NCI-H82 (cell line): ENCODE results near the gene LSS.

Experiments
- DNase-seq: peaks from one replicate; lab custom pipeline; 2025; lab: John Stamatoyannopoulos, UW

Gene LSS

DNA sequence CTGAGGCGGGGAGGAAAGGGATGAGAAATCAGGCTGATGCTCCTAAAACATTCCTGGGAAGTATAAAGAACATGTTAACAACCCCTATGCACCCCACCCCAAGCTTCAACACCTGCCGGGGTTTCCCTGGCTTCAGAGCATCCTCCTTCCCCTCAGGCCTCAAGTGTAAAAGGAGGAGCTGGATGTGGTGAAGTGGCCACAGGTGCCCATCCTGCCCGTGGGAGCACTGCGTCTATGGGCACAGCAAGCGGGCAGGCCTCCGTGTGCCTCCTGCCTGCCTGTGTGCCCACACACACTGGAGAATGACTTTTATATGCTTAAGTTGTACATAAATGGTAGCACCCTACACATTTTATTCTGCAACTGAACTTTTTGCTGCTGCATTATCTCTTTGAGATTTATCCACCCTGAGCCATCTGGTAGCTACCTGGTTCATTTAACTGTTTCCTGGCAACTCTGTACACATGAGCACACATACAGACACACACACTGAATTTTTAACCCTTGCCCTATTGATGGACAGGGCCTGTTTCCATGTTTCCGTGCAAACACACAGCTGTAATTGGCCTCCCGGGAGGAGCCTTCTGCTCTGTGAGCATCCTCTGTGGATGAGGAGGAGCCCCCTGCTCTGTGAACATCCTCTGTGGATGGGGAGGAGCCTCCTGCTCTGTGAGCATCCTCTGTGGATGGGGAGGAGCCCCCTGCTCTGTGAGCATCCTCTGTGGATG lies 59.8 kb downstream of the LSS start:
- no peak for DNase-seq

DNA sequence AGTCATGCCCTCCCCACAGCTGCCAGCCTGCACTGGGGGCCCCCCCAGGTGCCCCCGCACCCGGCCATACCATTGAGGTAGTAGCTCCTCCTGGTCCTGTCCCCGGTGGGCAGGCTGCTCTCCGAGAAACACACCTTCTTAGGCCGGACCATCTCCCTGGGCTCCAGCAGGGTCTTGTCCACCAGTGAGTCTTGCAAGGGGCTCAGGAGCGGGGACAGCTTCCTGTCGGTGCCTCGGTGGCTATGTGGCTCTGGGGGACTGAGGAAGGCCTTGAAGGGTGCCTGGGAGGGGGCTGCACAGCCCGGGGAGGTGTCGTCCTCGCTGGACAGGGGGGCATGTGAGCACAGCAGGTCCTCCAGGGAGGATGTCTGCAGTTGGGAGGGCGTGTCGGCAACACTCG lies 60.3 kb downstream of the LSS start:
- DNase-seq, result no peak

DNA sequence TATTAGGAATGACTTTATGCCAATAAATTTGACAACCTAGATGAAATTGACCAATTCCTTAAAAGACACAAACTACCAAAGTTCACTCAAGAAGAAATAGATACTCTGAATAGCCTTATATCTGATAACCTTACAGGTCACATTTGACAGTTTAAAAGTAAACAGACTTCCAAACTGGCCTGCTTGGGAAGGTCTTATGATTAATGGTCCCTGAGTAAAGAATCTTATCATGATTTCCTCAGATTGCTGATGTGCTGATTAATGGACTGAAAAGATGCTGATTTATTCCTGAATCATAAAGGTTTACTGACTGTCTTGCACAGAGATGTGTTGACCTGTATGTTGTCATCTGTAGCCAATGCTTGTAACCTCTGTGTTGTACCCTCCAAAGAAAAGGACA lies 63.5 kb downstream of the LSS start:
- no peak for DNase-seq

DNA sequence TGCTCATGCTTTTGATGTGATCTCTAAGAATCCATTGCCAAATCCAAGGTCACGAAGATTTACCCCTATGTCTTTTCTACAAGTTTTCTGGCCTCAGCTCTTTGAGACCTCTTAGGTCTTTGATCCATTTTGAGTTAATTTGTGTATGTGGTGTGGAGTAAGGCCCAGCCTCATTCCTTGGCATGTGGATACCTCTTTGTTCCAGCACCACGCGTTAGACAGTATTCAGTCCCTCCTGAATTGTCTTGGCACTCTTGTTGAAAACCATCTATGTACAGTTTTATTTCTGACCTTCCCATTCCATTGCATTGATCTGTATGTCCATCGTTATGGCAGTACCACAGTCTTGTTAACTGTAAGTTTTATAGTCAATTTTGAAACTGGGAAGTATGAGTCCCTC lies 65.2 kb downstream of the LSS start:
- no peak for DNase-seq

DNA sequence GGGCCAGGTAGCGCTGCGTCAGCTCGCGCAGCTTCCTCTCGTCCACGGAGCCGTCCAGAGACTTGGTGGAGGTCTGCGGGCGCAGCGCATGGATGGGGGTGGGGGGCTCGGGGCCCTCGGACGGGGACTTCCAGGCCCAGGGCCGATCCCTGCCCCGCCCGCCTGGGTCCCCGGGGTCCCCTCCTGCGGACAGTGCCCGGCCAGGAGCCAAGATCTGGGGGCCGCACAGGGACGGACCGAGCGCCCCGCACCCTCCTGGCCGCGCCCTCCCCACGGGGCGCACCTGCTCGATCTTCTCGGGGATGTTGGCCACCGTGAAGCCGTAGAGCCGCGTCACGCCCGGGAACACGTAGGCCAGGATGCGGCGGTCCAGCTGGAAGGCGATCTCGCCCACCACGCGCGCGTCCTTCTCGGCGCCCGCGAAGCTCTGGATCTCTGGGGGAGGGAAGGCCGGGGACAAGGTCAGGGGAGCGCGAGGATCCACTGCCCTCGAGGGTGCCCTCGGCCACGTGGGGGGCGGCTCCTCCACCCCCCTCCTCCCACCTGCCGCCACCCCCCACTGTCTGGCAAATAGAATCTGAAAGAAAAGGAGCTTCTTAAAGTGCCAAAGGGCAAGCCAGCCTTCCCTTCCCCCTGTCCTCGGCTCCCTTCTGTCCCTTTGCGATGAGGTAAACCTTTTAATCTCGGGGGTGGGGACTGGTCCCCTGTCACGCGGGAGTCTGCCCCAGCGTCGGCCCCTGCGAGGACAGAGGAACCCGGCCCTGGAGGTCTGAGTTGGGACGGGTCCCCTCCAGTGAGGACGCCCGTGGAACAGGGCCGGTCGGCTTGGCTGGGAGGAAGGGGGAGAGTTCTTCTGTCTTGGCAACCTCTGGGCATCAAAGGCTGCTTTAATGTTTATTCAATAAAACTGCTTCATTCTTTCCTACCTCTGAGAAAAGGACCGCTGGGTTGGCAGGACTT lies 66.7 kb downstream of the LSS start:
- DNase-seq, result no peak

DNA sequence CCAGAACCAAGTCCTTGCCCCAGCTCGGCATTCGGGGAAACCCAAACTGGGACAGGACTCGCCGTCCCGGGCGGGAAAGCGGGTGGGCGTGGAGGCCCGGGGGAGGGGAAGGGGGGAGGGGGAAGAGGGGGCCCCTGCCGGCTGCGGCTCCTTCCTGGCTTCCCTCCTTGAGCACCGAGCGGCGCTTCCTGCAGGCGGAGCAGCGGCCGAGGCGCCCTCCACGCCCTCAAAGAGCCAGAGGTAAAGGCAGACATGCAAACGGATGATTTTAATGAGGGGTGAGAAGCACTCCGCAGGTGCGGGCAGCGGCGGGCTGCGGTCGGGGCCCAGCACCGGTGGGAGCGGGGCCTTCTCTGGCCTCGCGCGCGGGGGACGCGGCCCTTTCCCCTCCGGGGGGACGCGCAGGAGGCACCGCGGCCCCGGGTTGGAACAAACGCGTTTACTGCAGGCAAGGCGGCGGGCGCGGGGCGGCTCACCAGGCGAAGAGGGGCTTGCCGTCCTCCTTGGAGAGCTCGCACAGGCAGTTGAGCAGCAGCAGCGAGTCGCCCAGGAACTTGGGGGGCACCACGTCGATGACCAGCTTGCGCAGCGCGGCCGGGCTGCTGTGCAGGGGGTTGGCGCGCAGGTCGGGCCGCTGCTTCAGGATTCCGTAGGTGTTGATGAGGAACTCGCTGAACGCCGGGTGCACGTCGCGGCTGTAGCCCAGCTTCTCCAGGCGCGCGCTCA lies 67.5 kb downstream of the LSS start:
- no peak for DNase-seq

DNA sequence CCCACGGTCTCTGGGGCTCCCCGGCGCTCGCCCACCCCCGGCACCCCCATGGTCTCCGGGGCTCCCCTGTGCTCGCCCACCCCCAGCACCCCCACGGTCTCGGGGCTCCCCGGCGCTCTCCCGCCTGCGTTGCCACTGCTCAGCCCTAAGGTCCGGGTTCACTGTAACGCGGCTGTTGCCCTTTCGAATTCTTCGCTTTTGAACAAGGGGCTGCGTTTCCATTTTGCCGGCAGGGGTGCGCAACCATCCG lies 68.0 kb downstream of the LSS start:
- no peak for DNase-seq

DNA sequence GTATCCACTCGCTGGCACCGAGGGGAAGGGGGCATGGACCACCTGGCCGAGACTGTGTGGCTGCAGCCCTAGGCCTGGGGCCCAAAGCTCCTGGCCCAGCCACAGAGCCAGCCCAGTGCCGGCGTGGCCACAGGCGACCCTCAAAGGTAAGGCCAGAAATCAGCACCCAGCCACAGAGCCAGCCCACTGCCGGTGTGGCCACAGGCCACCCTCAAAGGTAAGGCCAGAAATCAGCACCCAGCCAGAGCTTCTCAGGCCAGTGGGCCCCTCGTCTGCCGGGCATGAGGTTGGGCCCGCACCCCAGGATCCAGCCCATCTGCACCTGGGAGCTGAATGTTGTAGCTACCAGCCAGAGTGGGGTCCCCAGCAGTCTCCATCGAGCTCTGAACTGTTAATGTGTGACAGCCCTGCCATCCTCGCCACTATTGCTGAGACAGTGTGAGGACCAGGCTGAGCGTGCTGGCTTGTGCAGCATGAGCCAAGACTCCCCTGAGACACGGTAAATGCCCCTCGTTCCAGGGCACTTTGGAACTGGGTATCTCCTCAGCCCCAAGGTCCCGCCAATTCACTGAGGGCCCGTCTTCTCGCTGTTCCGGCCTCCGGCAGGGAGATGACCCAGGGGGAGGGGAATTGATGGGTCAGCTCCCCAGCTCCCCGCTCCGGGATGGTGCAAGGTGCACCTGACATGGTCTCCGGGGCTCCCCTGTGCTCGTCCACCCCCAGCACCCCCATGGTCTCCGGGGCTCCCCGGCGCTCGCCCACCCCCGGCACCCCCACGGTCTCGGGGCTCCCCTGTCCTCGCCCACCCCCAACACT lies 68.5 kb downstream of the LSS start:
- DNase-seq, result no peak

DNA sequence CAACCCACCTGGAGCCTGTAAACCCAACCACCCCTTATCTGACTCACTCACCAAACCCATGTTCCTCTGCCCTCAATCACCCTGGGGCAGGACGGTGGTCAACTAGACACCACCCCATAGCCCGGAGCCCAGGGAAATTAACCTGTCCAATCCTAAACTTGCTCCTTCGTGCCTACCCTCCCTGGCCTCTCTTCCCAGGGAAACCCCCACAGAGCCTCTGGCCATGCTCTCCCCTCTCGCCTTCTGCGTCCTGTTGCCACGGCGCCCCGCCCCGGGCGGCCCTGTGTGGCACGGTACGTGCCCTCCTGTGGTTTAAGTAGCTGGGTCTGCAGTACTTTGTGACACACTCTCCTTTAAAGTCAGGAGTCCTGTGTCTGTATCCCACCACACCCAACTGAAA lies 69.2 kb downstream of the LSS start:
- no peak for DNase-seq

DNA sequence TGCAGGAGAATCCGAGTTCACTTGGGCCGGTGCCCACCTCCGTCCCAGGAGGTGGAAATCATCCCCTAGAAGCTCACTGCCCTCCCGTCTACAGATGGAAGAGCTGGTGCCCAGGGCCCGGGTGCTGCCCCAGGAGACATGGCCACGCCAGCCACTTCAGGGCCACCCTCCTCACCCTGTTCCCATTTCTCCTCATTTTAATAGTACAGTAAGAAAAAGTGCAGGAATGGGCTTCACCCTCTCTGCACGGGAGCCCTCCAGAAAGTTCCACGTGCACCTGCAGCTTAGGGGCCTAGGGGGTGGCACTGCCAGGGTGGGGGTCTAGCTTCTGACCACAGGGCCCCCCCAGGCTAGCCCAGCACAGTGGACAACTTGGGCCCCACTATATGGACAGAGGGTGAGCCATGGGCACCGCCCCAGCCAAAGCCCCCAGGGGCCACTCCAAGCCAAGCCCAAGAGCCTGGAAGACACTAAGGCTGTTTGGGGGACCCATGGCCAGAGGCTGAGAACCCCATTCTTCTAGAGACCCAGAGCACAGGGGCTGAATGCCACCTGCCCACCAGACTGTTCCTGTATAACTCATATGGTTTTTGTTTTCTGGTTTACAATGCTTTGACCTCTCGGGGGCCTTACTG lies 69.8 kb downstream of the LSS start:
- DNase-seq, result no peak

DNA sequence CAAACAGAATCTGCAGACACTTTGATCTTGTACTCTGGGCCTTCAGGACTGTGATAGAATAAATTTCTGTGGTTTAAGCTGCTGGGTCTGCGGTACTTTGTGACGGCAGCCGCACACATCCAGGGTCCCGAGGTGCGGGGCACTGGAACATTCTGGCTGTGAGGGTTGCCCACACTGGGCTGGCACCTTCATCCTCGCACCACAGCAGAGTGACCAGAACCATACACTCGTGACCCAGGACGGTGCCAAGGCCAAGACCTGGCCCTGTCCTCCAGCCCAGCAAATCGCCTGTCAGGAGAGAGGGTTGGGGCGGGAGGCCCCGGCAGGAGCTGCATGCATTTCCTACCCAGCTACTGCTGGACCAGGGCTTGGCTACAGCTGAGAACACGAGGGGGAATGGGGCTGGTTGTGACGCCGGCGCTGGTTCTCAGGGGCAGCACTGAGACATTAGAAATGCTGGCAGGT lies 70.6 kb downstream of the LSS start:
- no peak for DNase-seq

DNA sequence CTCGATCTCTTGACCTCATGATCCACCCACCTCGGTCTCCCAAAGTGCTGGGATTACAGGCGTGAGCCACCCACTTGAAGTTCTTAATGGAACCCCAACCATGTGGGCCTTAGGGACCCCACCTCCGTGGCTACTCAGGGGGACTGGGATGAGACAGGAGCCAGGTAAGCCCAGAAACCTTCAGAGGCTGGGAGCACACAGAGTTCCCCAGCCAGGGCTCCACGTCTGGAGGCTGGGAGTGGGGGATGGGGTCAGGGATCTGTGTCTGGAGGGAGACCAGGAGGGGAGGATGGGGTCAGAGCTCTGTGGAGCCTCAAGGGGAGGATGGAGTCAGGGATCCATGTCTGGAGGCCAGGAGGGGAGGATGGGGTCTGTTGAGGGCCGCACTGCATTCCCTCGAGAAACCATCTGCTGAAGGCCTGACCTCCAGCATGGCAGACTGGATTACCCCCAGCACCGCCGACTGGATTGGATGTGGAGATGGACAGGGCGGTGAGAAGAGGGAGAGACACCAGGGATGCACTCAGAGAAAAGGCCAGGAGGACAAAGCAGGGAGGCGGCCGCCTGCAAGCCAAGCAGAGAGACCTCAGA lies 71.1 kb downstream of the LSS start:
- DNase-seq, result no peak

DNA sequence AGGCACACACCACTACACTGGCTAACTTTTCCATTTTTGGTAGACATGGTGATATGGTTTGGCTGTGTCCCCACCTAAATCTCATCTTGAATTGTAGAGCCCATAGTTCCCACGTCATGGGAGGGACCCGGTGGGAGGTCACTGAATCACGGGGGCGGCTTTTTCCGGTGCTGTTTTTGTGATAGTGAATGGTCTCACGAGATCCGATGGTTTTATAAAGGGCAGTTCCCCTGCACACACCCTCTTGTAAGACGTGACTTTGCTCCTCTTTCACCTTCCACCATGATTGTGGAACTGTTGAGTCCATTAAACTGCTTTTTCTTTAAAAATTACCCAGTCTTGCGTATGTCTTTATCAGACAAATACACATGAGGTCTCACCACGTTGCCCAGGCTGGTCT lies 71.9 kb downstream of the LSS start:
- no peak for DNase-seq

DNA sequence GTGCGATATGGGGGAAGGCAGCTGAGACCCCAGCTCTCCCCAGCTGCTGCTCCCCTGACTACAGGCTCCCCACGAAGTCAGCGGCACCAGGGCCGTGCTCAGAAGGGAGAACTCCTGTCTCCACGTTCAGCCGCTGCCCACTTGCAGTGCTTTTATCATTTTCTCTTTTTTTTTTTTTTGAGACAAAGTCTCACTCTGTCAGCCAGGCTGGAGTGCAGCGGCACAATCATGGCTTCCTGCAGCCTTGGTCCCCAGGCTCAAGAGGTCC lies 72.3 kb downstream of the LSS start:
- no peak for DNase-seq

DNA sequence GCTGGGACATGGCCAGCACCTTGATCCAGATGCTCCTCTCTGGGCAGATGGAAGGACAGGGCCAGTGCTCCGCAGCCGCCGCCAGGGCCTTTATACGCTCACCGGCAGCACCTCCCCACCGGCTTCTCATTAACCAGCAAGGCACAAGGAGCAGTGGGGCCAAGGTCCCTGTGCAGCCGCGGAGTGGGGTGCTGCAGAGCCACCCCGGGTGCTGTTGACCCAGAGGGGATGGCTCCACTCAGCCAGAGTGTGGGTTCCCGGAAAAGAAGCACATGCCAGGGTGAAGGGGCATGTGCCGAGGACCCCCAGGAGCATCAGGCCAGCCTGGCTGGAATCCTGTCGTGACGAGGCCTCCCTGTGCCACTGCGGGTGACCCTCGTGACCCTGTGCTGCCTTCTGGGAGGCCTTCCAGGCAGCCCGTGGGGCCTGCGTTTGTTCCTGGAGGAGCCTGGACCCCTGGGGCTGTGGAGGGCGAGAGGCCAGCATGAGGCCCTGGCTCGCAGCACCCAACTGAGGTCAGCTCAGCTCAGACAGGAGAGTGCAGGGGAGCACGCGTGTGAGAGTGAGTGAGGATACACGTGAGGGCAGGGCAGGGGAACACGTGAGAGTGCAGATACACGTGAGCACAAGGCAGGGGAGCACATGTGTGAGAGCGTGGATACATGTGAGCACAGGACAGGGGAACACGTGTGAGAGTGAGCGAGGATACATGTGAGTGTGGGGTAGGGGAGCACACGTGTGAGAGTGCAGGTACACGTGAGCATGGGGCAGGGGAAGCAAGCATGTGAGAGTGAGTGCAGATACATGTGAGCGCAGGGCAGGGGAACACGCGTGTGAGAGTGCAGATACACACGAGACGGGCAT lies 72.8 kb downstream of the LSS start, which contains the start of gene FTCD:
FTCD (minus strand) TSS at position 66 of the 864 bp plus-strand sequence; CDS start at position 10, 56 bp downstream.
- DNase-seq, result no peak

DNA sequence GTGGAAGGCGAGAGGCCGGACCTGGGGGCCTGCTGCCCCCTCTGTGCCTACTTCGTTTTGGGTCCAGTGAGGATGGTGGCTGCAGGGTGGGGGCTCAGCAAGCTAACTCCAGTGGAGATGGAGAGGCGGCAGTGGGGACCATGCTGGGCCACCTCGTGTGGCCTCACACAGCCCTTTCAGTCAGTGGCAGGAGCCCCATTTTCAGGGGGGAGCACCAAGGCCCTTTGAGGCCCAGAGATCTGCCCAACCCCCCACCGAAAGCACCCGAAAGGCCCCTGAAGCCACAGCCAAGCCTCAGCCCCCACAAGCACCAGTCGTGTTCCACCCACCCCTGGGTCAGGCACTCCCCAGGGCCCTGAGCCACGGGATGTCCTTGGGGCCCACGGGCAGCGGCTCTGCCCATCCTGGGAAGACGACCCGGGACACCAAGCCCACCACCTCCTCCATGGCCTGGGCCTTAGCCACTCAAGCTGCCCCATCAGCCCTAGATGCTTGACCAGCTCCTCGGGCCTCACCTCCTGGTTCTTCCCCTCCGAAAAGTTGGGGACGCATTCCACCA lies 73.5 kb downstream of the LSS start:
- no peak for DNase-seq

DNA sequence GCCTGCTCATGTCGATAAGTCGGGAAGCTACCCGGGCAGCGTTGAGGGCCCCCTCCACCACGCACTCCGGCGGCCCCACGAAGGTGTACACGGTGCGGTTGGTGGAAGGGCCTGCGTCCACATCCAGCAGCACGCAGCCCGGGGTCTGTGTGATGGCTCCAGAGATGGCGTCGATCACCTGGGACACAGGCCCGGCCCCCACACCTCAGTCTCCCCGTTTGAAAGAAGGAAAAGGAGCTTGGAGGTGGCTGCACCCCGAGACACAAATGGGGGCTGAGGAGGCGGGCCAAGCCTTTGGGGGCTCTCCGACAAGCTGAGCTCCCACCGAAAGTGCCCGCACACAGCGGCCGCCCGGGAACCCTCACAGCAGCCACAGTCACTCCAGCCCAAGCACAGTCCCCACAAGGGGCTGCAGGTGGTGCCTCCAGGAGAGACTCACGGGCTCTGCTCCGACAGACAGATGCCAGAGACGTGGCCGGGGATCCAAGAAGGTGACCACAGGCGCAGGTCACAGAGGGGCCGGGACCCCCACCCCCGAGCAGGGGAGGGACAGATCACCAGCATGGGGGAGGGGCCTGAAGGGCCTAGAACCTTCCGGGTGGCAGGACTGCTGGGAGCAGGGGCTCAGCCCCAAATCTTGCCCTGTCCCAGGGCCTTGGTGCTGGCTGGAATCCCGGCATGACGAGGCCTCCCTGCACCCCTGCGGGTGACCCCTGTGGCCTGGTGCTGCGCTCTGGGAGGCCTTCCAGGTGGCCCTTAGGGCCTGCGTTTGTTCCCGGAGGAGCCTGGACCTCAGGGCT lies 74.2 kb downstream of the LSS start:
- no peak for DNase-seq

DNA sequence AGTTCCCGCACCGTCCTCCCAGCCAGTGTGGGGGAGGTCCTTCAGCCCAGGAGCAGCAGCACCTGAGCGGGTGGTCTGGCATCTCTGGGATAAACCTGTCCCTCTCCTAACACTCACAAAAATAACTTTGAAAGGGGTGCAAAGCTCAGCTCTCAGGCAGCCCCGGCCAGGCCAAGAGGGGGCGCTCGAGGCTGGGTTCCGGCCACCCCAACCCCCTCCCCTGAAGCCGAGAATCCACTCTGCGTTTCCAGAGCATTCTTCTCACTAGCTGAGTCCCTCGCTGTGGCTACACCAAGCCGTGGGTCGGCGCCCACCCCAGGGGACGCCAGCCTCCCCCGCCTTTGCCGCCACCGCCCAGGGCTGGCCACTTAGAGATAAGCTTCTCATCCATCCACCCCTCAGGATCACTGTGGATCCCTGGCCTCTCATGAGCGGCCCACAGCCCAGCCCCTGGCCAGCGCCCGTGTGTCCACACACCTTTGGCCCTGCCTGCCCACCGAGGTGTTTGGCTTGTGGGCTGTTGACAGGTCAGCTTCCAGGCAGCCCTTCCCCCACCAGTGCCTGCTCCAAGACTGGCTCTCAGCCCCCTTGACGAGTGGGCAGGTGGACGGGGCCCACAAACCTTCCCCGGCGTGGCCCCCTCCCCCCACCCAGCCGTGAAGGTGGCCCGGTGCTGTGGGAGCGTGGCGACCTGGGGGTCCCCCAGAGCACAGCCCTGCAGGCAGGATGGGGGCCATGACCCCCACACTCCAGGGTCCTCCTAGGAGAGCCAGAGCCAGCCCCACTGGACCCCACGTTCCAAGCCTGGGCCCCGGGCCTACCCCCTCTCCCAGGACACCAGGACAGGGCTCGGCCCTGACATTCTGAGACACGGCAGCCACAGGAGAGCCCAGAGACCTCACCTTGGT lies 75.1 kb downstream of the LSS start:
- peak; percentile 67 for DNase-seq
